Natural killer cell (primary cell): Measurements from ENCODE around the gene GGNBP2. TPM values are rescaled to one million over a fixed set of nuclear protein-coding genes. Genes with fewer than 3 reads are reported as not detected.

Experiments
- ATAC-seq, 3 donors: fragments of 150-1000 bp in 2 of 3; fragments of 200-7000 bp in 1 of 3; cut with Tn5 transposase; 1 replicate in 1 of 3; 2 replicates in 2 of 3; pipeline ENCODE4 v1.10.0; 2021; ENCODE audit warnings: mild to moderate bottlenecking in 2 of 3, moderate library complexity in 2 of 3
- DNase-seq, 2 donors: peaks; one replicate each; pipeline versions ENCODE4 v3.0.0 to v3.0.0-alpha.2; 2013 to 2021; ENCODE audit warnings: mixed read lengths in 1 of 2
- H3K27ac ChIP-seq: one replicate; pipeline ENCODE4 v1.5.1; 2013; ENCODE audit warnings: mild to moderate bottlenecking, low read length
- H3K27me3 ChIP-seq: one replicate; pipeline ENCODE4 v1.6.1; 2013; ENCODE audit warnings: low read length; ENCODE audit not compliant: control insufficient read depth, insufficient read depth
- H3K36me3 ChIP-seq: one replicate; pipeline ENCODE4 v1.6.1; 2013; ENCODE audit warnings: low read length; ENCODE audit not compliant: control insufficient read depth, insufficient read depth
- H3K4me1 ChIP-seq: one replicate; pipeline ENCODE4 v1.6.1; 2013; ENCODE audit warnings: low read length; ENCODE audit not compliant: control insufficient read depth, insufficient read depth
- H3K4me3 ChIP-seq: one replicate; pipeline ENCODE4 v1.5.1; 2013; ENCODE audit warnings: low read length
- H3K9me3 ChIP-seq: one replicate; pipeline ENCODE4 v1.6.1; 2013; ENCODE audit warnings: low read length; ENCODE audit not compliant: control insufficient read depth, insufficient read depth
- H3K27ac Mint-ChIP-seq, 2 donors: one replicate each; pipeline ENCODE4 v1.8.0; 2022; ENCODE audit warnings: mild to moderate bottlenecking in 2 of 2, mixed read lengths in 2 of 2, moderate library complexity in 1 of 2
- H3K27me3 Mint-ChIP-seq, 2 donors: one replicate each; pipeline ENCODE4 v1.8.0; 2022; ENCODE audit warnings: low read depth in 2 of 2, mixed read lengths in 2 of 2
- H3K36me3 Mint-ChIP-seq: one replicate; pipeline ENCODE4 v1.8.0; 2022; ENCODE audit warnings: mixed read lengths
- H3K4me1 Mint-ChIP-seq, 2 donors: one replicate each; pipeline ENCODE4 v1.8.0; 2022; ENCODE audit warnings: mixed read lengths in 2 of 2
- H3K4me3 Mint-ChIP-seq: one replicate; pipeline ENCODE4 v1.8.0; 2022; ENCODE audit warnings: mild to moderate bottlenecking, moderate library complexity, mixed read lengths
- H3K9me3 Mint-ChIP-seq, 2 donors: one replicate each; pipeline ENCODE4 v1.8.0; 2022; ENCODE audit warnings: mixed read lengths in 2 of 2
- CTCF ChIP-seq: fragments of 200-600 bp; IDR thresholded peaks from one replicate; pipeline ENCODE4 v1.8.0; 2022; ENCODE audit warnings: antibody characterized with exemption
- WGBS: methylation state at CpG from one replicate; pipeline ENCODE4 v1.1.7; 2013; ENCODE audit warnings: missing lambda C conversion rate; ENCODE audit not compliant: insufficient coverage; 5-methylcytosine and 5-hydroxymethylcytosine counted together
- intact Hi-C: fragments of 100-400 bp; cut with micrococcal nuclease; formaldehyde crosslinking; loops from one replicate; pipeline ENCODE4 v1.14.2; 2022
- total RNA-seq, 4 donors: library from RNA; stranded (reverse); fragments of 120-200 nt in 1 of 4; gene quantifications; one replicate each; pipeline versions ENCODE4 v1.2.3 to v1.2.4, GENCODE V29; 2013 to 2022

Gene GGNBP2
- total RNA-seq, 3 donors from 2014 or later (not counting 1 experiment from before 2014, with no cell fraction given) = 183 to 233 (median 197) TPM

- 86% methylated on average over 5 of the region's 5 CpGs for WGBS
- Histone ChIP-seq H3K27me3 (no peaks in the 10 kb centered on the region), H3K4me3 (no peak overlapping the region), H3K36me3 (no peaks in the 10 kb centered on the region), H3K4me1 (no peaks in the 10 kb centered on the region), H3K27ac (no peak overlapping the region), H3K9me3 (no peaks in the 10 kb centered on the region)
- no peak for DNase-seq
- no peak overlapping the region for H3K27ac Mint-ChIP-seq
- no peaks in the 10 kb centered on the region for H3K36me3 Mint-ChIP-seq
- H3K4me1 Mint-ChIP-seq = no peaks in the 10 kb centered on the region
- TF ChIP-seq CTCF = no peak
- ATAC-seq = no peak
- no peaks in the 10 kb centered on the region for H3K9me3 Mint-ChIP-seq
- H3K4me3 Mint-ChIP-seq = no peak overlapping the region
- intact Hi-C loops = no loop called here
- H3K27me3 Mint-ChIP-seq = peaks cover 0 to 3% of the 10 kb centered on the region in 2 donors
Observed at GRCh38 chr17:36614933-36615332, 70.2 kb downstream of the GGNBP2 start.

- no peak for ATAC-seq
- no peak overlapping the region for H3K4me3 Mint-ChIP-seq
- no peaks in the 10 kb centered on the region for H3K4me1 ChIP-seq
Observed at GRCh38 chr17:36616061-36617029, 71.6 kb downstream of the GGNBP2 start.

GRCh38 chr17:36617773-36618172 is 73.1 kb downstream of the GGNBP2 start:
- Histone ChIP-seq H3K27me3 (no peaks in the 10 kb centered on the region), H3K9me3 (no peaks in the 10 kb centered on the region), H3K36me3 (no peaks in the 10 kb centered on the region), H3K27ac (no peak overlapping the region), H3K4me3 (no peak overlapping the region), H3K4me1 (no peaks in the 10 kb centered on the region)
- H3K9me3 Mint-ChIP-seq = no peaks in the 10 kb centered on the region
- intact Hi-C loops = no loop called here
- no peak for ATAC-seq
- no peak for DNase-seq
- no peak for TF ChIP-seq CTCF
- no peaks in the 10 kb centered on the region for H3K36me3 Mint-ChIP-seq
- H3K4me1 Mint-ChIP-seq = peaks cover 0 to 5% of the 10 kb centered on the region in 2 donors
- no peak overlapping the region for H3K27ac Mint-ChIP-seq
- 92% methylated on average over 2 of the region's 7 CpGs for WGBS
- peaks cover 0 to 3% of the 10 kb centered on the region in 2 donors for H3K27me3 Mint-ChIP-seq
- no peak overlapping the region for H3K4me3 Mint-ChIP-seq

More at GRCh38 chr17:36616061-36617029, 71.6 kb downstream of the GGNBP2 start:
- H3K36me3 Mint-ChIP-seq = no peaks in the 10 kb centered on the region
- peaks cover 0 to 3% of the 10 kb centered on the region in 2 donors for H3K27me3 Mint-ChIP-seq
- Histone ChIP-seq H3K27ac (no peak overlapping the region), H3K4me3 (no peak overlapping the region), H3K9me3 (no peaks in the 10 kb centered on the region), H3K27me3 (no peaks in the 10 kb centered on the region), H3K36me3 (no peaks in the 10 kb centered on the region)
- no peaks in the 10 kb centered on the region for H3K9me3 Mint-ChIP-seq
- H3K27ac Mint-ChIP-seq = no peak overlapping the region
- WGBS = 91% methylated on average over 15 of the region's 16 CpGs
- H3K4me1 Mint-ChIP-seq = peaks cover 0 to 3% of the 10 kb centered on the region in 2 donors
- no peak for TF ChIP-seq CTCF
- DNase-seq = no peak
- intact Hi-C loops = no loop called here
